GM12878 (cell line): Measurements from ENCODE around the gene COL23A1.

Experiments used
- BHLHE40 ChIP-seq, 2 experiments: fragments of 450-650 bp in 1 of 2; IDR thresholded peaks; 2 replicates each; pipeline ENCODE4 v1.6.1; 2011 to 2017; ENCODE audit warnings: low read depth in 2 of 2, borderline replicate concordance in 1 of 2, improper control_type of control experiment in 1 of 2, low read length in 1 of 2, mild to moderate bottlenecking in 1 of 2
- ESRRA ChIP-seq: IDR thresholded peaks from 2 replicates; pipeline ENCODE4 v1.6.1; 2012; ENCODE audit warnings: mild to moderate bottlenecking, low read length, improper control_type of control experiment
- IKZF1 ChIP-seq: fragments of 450-650 bp; conservative IDR thresholded peaks from 2 replicates; pipeline ENCODE4 v1.6.1; 2017; ENCODE audit warnings: antibody characterized with exemption, mild to moderate bottlenecking
- ZNF217 ChIP-seq: fragments of 450-650 bp; IDR thresholded peaks from 2 replicates; pipeline ENCODE4 v1.6.1; 2017; ENCODE audit warnings: antibody characterized with exemption, mild to moderate bottlenecking
- ZZZ3 ChIP-seq: IDR thresholded peaks from 2 replicates; pipeline ENCODE4 v1.6.1; 2011; ENCODE audit warnings: low read depth; ENCODE audit not compliant: control insufficient read depth, insufficient read length

DNA sequence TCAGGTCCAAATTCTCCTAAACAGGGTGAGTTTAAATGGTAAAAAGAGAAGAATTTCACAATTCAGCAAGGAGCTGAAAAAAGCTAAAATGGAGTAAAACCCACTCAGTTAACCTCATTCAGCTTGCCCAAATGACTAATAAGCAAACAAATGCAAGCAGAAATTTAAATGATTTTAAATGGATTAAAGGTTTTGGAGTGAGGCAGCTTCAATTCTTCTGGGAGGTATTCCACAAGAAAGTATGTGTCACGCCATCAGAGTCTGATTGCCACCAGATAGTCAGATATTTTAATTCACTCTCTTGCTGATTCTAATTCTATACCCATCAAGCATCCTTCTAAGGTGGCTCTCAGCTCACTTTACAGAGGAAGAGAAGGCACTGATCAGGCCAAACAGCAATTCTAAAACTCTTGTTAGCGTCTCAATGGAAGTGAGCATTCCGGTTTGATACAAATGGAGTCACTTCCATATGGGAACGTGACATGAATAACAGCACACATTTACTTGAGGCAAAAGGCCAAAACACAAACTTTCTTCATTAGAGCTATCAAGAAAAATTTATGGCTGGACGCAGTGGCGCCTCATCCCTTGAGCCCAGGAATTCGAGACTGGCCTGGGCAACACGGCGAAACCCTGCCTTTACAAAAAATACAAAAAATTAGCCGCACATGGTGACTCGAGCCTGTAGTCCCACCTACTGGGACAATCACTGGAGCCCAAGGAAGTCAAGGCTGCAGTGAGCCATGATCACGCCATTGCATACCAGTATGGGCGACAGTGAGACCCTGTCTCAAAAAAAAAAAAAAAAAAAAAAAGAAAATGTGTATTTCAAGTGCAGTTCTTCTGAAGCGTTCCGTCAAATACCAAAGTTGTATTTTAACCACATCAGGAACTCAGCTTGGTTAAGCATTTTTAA lies 34.7 kb upstream of the COL23A1 start:
- TF ChIP-seq BHLHE40 (IDR thresholded peaks at IDR 0.05; ENCODE audit: borderline replicate concordance in 1 of 2, low read depth in 2 of 2, low read length in 1 of 2), result no peak
- TF ChIP-seq ZNF217, result no peak
- TF ChIP-seq ESRRA, result no peak
- TF ChIP-seq IKZF1, result no peak
- no peak for TF ChIP-seq ZZZ3
